Mucosa of descending colon (tissue), 3 donors: ENCODE results near the gene PTBP1. TPM values are rescaled to one million over a fixed set of nuclear protein-coding genes. Genes with fewer than 3 reads are reported as not detected.

Experiments
- ATAC-seq: fragments of 200-7000 bp; cut with Tn5 transposase; one replicate; pipeline ENCODE4 v1.9.1; 2020; ENCODE audit warnings: mild to moderate bottlenecking, moderate library complexity
- DNase-seq, 3 donors: peaks; one replicate each; pipeline ENCODE4 v3.0.0-alpha.2; 2020
- H3K36me3 ChIP-seq: fragments of 200-600 bp; one replicate; pipeline ENCODE4 v1.8.0; 2021; ENCODE audit warnings: low read depth, mild to moderate bottlenecking
- H3K4me1 ChIP-seq: fragments of 200-600 bp; one replicate; pipeline ENCODE4 v1.8.0; 2021; ENCODE audit warnings: low read depth, mild to moderate bottlenecking
- H3K4me3 ChIP-seq: fragments of 200-600 bp; one replicate; pipeline ENCODE4 v1.8.0; 2021; ENCODE audit warnings: mild to moderate bottlenecking
- H3K9me3 ChIP-seq: fragments of 200-600 bp; one replicate; pipeline ENCODE4 v1.8.0; 2021; ENCODE audit warnings: mild to moderate bottlenecking
- CTCF ChIP-seq: fragments of 200-600 bp; IDR thresholded peaks from one replicate; pipeline ENCODE4 v1.8.0; 2022; ENCODE audit warnings: antibody characterized with exemption, mild to moderate bottlenecking
- intact Hi-C, 2 donors: fragments of 100-400 bp; cut with DNase I in 1 of 2; cut with micrococcal nuclease in 1 of 2; formaldehyde crosslinking; loops; one replicate each; pipeline versions ENCODE4 v1.11.0 to v1.11.1; 2022; cut with DNase I, micrococcal nuclease
- total RNA-seq, 3 donors: library from RNA; stranded (reverse); fragmentation: NEBNext Ultra II Directional in 2 of 3; extraction: Animal tissue kit (Norgen Biotek cat#: 25700) in 2 of 3; gene quantifications; one replicate each; pipeline versions ENCODE4 v1.2.1 to v1.2.4, GENCODE V29; 2021 to 2023
- donor health status: DM: no; HTN: no; CAD: no; lungs with moderate emphysema.
- donor health status: DM: no; HTN: no; CAD: no.
- donor health status: DM: no; HTN: yes; CAD: no.

Gene PTBP1
- total RNA-seq, 3 donors from 2014 or later: 204 to 305 (median 281) TPM

GRCh38 chr19:803099-803561 lies 5.9 kb downstream of the PTBP1 start:
- TF ChIP-seq CTCF: no peak
- intact Hi-C loops: no loop called here
- H3K4me1 ChIP-seq: peaks cover 39% of the 10 kb centered on the region
- H3K4me3 ChIP-seq: no peak overlapping the region
- DNase-seq: no peak
- peaks cover 39% of the 10 kb centered on the region for H3K36me3 ChIP-seq
- ATAC-seq: no peak
- no peaks in the 10 kb centered on the region for H3K9me3 ChIP-seq

GRCh38 chr19:803686-804418 lies 6.6 kb downstream of the PTBP1 start:
- DNase-seq: no peak
- ATAC-seq: no peak
- Histone ChIP-seq H3K9me3 (no peaks in the 10 kb centered on the region), H3K4me1 (peaks cover 38% of the 10 kb centered on the region), H3K4me3 (no peak overlapping the region), H3K36me3 (peaks cover 45% of the 10 kb centered on the region)
- intact Hi-C loops: no loop called here
- no peak for TF ChIP-seq CTCF

DNA sequence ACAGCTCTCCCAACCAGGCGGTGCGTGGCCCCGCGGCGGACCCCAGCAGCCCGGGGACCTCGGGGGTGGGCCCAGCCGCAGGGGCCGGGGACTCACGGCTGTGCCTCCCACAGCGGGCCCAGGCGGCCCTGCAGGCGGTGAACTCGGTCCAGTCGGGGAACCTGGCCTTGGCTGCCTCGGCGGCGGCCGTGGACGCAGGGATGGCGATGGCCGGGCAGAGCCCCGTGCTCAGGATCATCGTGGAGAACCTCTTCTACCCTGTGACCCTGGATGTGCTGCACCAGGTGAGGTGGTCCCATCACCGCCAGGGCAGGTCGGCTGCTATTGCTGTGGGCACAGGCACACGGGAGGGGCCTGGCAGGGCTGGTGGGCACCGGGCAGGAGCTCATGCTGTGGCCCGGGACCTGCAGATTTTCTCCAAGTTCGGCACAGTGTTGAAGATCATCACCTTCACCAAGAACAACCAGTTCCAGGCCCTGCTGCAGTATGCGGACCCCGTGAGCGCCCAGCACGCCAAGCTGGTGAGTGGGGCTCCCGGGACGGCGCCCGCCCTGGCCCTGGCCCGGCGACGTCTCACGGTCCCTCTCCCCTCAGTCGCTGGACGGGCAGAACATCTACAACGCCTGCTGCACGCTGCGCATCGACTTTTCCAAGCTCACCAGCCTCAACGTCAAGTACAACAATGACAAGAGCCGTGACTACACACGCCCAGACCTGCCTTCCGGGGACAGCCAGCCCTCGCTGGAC lies 7.3 kb downstream of the PTBP1 start:
- Histone ChIP-seq H3K4me1 (peaks cover 31% of the 10 kb centered on the region), H3K36me3 (peaks cover 52% of the 10 kb centered on the region), H3K9me3 (no peaks in the 10 kb centered on the region), H3K4me3 (no peak overlapping the region)
- DNase-seq (no peak), ATAC-seq (no peak)
- intact Hi-C loops: no loop called here
- TF ChIP-seq CTCF: no peak

DNA sequence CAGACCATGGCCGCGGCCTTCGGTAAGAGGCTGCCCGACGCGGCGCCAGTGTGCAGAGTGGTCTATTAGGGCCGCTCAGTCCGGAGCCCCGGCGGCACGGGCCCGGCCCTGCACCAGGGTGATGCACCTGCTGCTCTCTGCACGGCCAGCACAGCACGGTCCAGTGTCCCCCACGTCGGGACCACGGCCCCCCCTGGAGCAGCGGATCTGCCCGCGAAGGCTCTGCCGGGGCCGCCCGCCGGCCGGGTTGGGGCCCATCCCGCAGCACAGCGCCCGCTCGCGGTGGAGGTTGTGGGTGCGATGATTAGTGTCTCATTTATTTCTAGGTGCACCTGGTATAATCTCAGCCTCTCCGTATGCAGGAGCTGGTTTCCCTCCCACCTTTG lies 7.9 kb downstream of the PTBP1 start:
- TF ChIP-seq CTCF: no peak
- Histone ChIP-seq H3K4me3 (no peak overlapping the region), H3K36me3 (peaks cover 56% of the 10 kb centered on the region), H3K4me1 (peaks cover 25% of the 10 kb centered on the region), H3K9me3 (no peaks in the 10 kb centered on the region)
- ATAC-seq (no peak), DNase-seq (no peak)
- intact Hi-C loops: no loop called here

GRCh38 chr19:805600-806550 lies 8.6 kb downstream of the PTBP1 start:
- Histone ChIP-seq H3K9me3 (no peaks in the 10 kb centered on the region), H3K4me3 (no peak overlapping the region), H3K36me3 (peaks cover 60% of the 10 kb centered on the region), H3K4me1 (peaks cover 18% of the 10 kb centered on the region)
- DNase-seq (no peak), ATAC-seq (no peak)
- intact Hi-C loops: no loop called here
- no peak for TF ChIP-seq CTCF
